Mesodermal cell (in vitro differentiated cells): ENCODE data around the gene SFT2D2.

Source experiments
- H3K27ac ChIP-seq: 2 replicates; pipeline ENCODE4 v1.7.0; 2013; ENCODE audit warnings: mild to moderate bottlenecking, low read depth, low read length, moderate library complexity; ENCODE audit not compliant: severe bottlenecking
- H3K36me3 ChIP-seq: 2 replicates; pipeline ENCODE4 v1.7.1; 2013; ENCODE audit warnings: mild to moderate bottlenecking, low read length, moderate library complexity; ENCODE audit not compliant: control insufficient read depth, insufficient read depth
- H3K4me1 ChIP-seq: one replicate; pipeline ENCODE4 v1.7.1; 2013; ENCODE audit warnings: mild to moderate bottlenecking, low read length; ENCODE audit not compliant: insufficient read depth, control insufficient read depth, poor library complexity, severe bottlenecking
- H3K4me3 ChIP-seq: 2 replicates; pipeline ENCODE4 v1.7.0; 2013; ENCODE audit warnings: low read length, control low read depth, mild to moderate bottlenecking; ENCODE audit not compliant: insufficient read depth, poor library complexity, severe bottlenecking; ENCODE audit errors: extremely low read depth
- H3K9me3 ChIP-seq: 2 replicates; pipeline ENCODE4 v1.7.1; 2013; ENCODE audit warnings: mild to moderate bottlenecking, low read length, moderate library complexity; ENCODE audit not compliant: control insufficient read depth
- WGBS, 2 experiments: methylation state at CpG; one replicate each; pipeline ENCODE4 v1.1.5; 2013; ENCODE audit warnings: missing lambda C conversion rate in 2 of 2; ENCODE audit not compliant: insufficient coverage in 2 of 2; 5-methylcytosine and 5-hydroxymethylcytosine counted together

SFT2D2 gene

DNA sequence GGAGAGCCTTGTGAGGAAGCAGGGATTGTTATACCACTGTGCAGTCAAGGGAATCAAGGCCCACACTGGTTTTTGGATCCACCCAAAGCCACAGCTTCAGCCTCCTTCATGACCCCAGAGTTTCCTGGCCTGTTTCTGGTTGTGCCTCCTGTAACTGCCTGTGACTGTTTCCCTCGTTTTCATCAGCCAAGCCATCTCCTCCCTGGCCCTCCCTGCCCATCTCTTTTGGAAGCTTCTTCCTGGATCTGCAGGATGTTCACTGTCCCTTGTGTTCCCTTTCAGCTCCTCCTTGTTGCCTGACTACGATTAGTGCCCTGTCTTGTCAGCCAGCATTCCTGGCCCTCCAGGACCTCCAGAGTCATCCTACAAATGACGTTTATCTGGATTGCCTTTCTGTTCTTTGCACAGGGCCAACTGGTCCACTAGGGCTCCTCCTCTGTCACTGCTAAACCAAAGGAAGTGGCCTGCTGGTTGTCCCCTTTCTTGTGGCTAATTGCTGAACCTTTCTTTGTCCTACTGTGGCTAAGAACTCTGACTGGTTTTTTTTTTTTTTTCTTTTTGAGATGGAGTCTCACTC, 17.9 kb downstream of the SFT2D2 start:
- Histone ChIP-seq H3K36me3 (peaks cover 83% of the 10 kb centered on the region), H3K27ac (no peak overlapping the region), H3K4me1 (no peaks in the 10 kb centered on the region), H3K4me3 (no peak overlapping the region), H3K9me3 (no peaks in the 10 kb centered on the region)
- WGBS, 2 experiments = 72 to 83% methylated on average over 3 of the region's 3 CpGs

DNA sequence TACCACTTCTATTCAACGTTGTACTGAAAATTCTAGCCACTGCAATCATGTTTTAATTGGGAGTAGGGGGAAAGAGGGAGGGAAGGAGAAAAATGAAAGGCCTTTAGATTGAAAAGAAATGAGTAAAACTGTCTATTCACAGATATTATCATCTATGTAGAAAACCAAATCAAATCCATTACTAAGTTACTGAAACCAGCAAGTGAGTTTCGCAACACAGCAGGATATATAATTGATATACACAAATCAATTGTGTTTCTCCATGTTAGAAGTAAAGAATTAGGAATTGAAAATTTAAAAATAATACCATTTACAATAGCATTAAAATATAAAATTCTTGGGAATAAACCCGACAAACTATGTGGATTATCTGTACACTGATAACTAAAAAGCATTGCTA, 19.2 kb downstream of the SFT2D2 start:
- WGBS, 2 experiments = no CpG with 5 or more reads among the region's 3 CpGs
- H3K9me3 ChIP-seq = no peaks in the 10 kb centered on the region
- H3K4me3 ChIP-seq = no peak overlapping the region
- no peaks in the 10 kb centered on the region for H3K4me1 ChIP-seq
- no peak overlapping the region for H3K27ac ChIP-seq
- peaks cover 79% of the 10 kb centered on the region for H3K36me3 ChIP-seq

DNA sequence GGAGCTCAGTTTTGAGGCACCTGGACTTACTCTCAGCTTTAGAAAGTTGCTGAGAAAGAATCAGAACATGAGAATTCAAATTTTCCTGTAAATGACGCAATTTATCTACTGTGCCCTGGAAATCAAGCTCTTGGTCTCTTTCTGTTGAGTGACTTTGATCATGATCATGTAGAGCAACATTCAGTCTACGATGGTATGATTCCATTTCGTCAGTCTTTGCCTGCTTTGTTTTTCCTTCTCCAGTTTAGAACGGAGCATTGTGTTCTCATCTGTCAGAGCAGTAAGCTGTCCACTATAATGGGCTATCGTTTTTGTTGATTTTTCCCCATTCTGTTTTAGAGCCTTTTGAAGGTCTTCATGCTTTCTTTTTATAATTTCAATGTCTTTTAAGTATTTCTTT, 20.7 kb downstream of the SFT2D2 start:
- Histone ChIP-seq H3K27ac (no peak overlapping the region), H3K4me3 (no peak overlapping the region), H3K9me3 (no peaks in the 10 kb centered on the region), H3K4me1 (no peaks in the 10 kb centered on the region), H3K36me3 (peaks cover 78% of the 10 kb centered on the region)
- 91 to 94% methylated on average over 4 of the region's 5 CpGs for WGBS, 2 experiments

DNA sequence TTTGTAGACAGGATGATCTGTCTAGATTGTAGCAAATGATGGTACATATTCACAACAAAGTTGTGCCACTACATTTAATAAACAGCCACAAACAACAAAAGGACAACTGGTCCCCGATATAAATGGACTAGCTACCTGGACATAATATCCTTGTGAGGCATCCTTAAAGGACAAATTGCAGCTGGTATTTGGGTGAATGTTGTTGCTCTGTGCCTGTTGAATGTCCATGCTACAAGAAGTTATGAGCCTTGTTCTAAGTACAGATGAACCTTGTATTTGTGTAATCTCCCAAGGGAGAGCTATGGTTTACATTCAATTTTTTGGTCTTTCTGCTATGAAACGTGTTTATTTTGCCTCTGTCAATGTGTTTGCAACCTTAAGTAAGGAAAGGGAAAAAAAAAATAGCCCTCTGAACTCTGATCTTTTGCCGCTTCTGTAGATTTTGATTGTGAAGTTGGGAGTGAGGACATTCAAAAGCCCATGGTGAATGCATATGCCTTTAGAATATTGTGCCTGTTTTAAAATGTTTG, 26.5 kb downstream of the SFT2D2 start:
- H3K4me3 ChIP-seq = no peak overlapping the region
- WGBS, 2 experiments = 82 to 100% methylated on average over 1 of the region's 3 CpGs
- H3K36me3 ChIP-seq = peaks cover 44% of the 10 kb centered on the region
- peaks cover 16% of the 10 kb centered on the region for H3K9me3 ChIP-seq
- no peaks in the 10 kb centered on the region for H3K4me1 ChIP-seq
- H3K27ac ChIP-seq = no peak overlapping the region

DNA sequence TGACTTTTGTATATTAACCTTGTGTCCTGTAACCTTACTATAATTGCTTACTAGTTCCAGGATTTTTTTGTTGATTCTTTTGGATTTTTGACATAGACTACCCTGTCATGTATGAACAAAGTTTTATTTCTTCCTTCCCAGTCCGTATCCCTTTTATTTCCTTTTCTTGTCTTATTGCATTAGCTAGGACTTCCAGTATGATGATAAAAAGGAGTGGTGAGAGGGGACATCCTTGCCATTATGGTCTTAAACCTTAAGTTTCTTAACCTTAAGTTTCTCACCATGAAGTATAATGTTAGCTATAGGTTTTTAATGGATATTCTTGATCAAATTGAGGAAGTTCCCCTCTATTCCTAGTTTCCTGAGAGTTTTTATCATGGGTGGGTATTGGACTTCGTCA, 30.4 kb downstream of the SFT2D2 start:
- peaks cover 24% of the 10 kb centered on the region for H3K36me3 ChIP-seq
- H3K4me3 ChIP-seq = no peak overlapping the region
- no peaks in the 10 kb centered on the region for H3K4me1 ChIP-seq
- no peak overlapping the region for H3K27ac ChIP-seq
- peaks cover 16% of the 10 kb centered on the region for H3K9me3 ChIP-seq
- 100% methylated on average over 1 of the region's 2 CpGs; no CpG with 5 or more reads in 1 of the 2 experiments for WGBS, 2 experiments

DNA sequence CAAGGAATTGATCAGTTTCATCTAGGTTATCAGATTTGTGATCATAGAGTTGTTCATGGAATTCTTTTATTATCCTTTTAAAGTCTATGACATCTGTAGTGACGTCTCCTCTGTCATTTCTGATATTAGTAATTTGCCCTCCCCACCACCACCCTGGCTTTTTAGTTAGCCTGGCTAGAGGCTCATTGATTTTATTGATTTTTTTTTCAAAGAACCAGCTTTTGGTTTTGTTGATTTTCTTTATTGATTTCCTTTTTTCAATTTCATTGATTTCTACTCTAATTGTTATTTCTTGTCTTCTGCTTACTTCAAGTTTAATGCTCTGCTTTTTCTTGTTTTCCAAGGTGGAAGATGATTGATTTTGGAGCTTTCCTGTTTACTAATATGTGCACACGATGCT, 31.6 kb downstream of the SFT2D2 start:
- H3K4me3 ChIP-seq = no peak overlapping the region
- WGBS, 2 experiments = no CpG with 5 or more reads among the region's 2 CpGs
- peaks cover 16% of the 10 kb centered on the region for H3K9me3 ChIP-seq
- no peak overlapping the region for H3K27ac ChIP-seq
- no peaks in the 10 kb centered on the region for H3K4me1 ChIP-seq
- peaks cover 24% of the 10 kb centered on the region for H3K36me3 ChIP-seq

DNA sequence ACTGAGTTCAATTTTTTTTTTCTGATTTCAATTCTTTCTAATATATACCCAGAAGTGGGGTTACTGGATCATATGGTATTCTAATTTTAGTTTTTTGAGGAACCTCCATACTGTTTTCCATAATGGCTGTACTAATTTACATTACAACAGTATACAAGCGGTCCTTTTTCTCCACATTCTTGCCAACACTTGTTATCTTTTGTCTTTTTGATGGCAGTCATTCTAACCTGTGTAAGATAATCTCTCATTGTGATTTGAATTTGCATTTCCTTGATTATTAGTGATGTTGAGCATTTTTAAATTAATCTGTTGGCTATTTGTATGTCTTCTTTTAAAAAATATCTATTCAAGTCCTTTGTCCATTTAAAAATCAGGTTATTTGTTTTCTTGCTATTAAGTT, 33.8 kb downstream of the SFT2D2 start:
- no CpG with 5 or more reads among the region's 1 CpG for WGBS, 2 experiments
- no peak overlapping the region for H3K4me3 ChIP-seq
- peaks cover 21% of the 10 kb centered on the region for H3K9me3 ChIP-seq
- H3K36me3 ChIP-seq = peaks cover 25% of the 10 kb centered on the region
- H3K4me1 ChIP-seq = no peaks in the 10 kb centered on the region
- H3K27ac ChIP-seq = no peak overlapping the region

DNA sequence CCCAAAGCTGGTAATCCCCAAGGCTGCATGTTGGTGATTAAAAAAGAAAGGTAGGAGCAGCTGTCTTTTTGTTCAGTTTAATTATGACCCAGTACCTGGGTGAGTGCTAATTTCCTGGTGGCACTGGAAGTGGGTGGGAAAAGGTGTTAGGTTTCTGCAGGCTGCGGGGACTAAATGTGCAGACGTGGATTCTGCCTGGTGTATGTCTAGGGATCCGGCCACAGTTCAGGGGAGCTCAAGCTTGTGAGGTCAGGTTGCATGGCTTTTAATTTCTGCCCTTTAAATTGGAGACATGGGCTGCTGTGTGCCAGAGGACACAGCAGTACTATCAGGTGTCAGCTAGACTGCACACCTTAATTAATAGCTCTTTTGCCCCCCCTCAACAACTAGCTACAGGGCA, 34.6 kb downstream of the SFT2D2 start:
- 67 to 74% methylated on average over 2 to 3 of the region's 3 CpGs for WGBS, 2 experiments
- Histone ChIP-seq H3K36me3 (peaks cover 32% of the 10 kb centered on the region), H3K9me3 (peaks cover 16% of the 10 kb centered on the region), H3K4me1 (no peaks in the 10 kb centered on the region), H3K4me3 (no peak overlapping the region), H3K27ac (no peak overlapping the region)

DNA sequence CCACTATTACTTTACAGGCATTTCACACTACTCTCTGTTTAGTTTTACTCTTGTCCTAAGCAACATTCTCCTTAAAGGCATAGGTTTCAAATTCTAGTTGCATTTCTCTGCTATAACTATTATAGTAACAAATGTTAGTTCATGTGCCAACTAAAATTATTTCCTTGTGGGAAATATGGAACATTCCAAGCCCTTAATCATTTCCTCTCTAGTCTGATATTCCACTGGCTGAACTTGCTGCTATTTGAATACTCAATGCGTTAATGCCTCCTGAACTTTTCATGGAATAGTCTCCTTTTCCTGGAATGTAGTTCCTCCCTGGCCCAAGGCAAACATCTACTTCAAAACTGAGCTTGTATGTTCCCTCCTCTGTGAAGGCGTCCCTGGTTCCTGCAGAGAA, 35.6 kb downstream of the SFT2D2 start:
- no peaks in the 10 kb centered on the region for H3K4me1 ChIP-seq
- no peak overlapping the region for H3K4me3 ChIP-seq
- H3K36me3 ChIP-seq = peaks cover 32% of the 10 kb centered on the region
- H3K9me3 ChIP-seq = peaks cover 8% of the 10 kb centered on the region
- 93 to 100% methylated on average over 1 to 2 of the region's 2 CpGs for WGBS, 2 experiments
- H3K27ac ChIP-seq = no peak overlapping the region

DNA sequence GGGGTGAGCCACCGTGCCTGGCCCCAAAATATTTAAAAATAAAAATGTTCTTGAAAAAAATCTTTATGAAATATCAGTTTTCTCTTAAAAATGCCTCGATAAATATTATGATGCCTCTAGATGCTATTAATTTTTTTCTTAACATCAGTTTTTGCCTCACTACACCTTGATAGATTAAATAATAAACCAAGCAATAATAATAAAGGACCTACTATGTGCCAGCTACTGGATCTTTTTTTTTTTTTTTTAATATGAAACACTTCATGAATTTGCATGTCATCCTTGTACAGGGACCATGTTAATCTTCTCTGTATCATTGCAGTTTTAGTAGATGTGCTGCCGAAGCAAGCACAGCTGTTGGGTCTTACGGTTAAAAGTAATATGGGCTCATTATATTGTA, 37.3 kb downstream of the SFT2D2 start:
- Histone ChIP-seq H3K27ac (no peak overlapping the region), H3K9me3 (peaks cover 5% of the 10 kb centered on the region), H3K4me3 (no peak overlapping the region), H3K4me1 (no peaks in the 10 kb centered on the region), H3K36me3 (peaks cover 30% of the 10 kb centered on the region)
- 83% methylated on average over 1 of the region's 4 CpGs; no CpG with 5 or more reads in 1 of the 2 experiments for WGBS, 2 experiments

DNA sequence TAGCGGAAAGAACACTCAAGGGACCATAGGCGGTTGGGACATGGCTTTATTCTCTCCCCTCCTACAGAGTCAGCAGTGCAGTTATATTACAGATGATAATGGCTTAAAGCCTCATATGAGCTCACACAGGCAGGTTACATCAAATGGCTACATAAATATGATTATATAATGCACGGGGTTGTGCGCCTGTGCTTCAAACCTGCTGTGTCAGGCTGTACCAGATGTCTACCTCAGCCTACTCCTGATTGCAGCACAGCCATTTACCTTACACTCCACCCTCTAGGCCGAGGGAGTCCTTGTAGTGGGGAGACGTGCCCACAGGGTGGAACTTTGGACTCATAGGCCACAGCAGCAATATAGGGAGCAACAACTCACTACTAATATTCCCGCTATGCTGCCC, 38.5 kb downstream of the SFT2D2 start:
- WGBS, 2 experiments = 97% methylated on average over 7 of the region's 7 CpGs; no CpG with 5 or more reads in 1 of the 2 experiments
- Histone ChIP-seq H3K36me3 (peaks cover 28% of the 10 kb centered on the region), H3K27ac (no peak overlapping the region), H3K4me1 (no peaks in the 10 kb centered on the region), H3K4me3 (no peak overlapping the region), H3K9me3 (peaks cover 5% of the 10 kb centered on the region)
